Non-pigmented ciliary epithelial cell (primary cell): ENCODE data around the gene PIK3CG.

ENCODE experiments used
- DNase-seq: peaks from one replicate; pipeline ENCODE4 v3.0.0-alpha.2; 2010; ENCODE audit warnings: low read depth

The PIK3CG gene

DNA sequence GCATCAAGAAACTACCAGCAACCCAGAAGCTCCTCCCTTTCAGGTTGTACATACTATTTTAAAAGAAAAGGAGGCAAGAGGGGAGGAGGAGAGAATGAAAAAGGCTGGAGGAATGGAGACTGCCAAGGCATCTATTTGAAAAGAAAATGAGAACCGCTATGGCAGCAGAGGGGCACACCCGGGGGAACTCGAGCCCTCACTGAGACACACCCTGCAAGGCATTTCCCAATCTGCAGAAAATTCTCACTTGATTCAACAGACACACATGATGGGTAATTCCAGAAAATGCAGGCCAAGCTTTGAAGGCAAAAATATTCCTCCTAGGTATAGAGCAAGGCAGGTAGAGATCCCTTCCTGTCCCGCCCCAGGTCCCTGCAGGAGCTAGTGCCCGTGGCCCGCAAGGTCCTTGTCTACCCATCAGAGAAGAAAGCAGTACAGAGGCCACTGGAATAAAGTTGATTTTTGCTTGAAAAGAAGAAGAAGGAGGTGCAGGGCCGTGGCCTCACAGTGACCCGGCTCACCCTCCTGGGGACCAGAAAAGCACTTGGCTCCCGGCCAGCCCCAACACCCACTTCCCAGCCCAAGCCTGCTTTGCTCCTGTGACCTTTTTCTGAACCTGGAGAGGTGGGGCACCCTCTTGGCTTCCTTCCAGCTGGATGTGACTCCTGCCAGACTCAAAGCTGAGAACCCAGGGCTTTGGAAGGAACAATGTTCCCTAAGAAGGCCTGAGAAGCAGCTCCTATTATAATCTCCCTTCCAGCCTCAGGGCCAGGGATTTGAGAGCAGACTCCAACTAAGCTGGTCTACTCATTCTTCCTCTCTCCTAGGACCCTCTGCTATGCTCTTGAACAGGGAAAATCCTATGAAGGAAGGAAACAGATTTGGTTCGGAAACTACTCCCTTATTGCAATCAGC lies 6.2 kb upstream of the PIK3CG start:
- DNase-seq: no peak

DNA sequence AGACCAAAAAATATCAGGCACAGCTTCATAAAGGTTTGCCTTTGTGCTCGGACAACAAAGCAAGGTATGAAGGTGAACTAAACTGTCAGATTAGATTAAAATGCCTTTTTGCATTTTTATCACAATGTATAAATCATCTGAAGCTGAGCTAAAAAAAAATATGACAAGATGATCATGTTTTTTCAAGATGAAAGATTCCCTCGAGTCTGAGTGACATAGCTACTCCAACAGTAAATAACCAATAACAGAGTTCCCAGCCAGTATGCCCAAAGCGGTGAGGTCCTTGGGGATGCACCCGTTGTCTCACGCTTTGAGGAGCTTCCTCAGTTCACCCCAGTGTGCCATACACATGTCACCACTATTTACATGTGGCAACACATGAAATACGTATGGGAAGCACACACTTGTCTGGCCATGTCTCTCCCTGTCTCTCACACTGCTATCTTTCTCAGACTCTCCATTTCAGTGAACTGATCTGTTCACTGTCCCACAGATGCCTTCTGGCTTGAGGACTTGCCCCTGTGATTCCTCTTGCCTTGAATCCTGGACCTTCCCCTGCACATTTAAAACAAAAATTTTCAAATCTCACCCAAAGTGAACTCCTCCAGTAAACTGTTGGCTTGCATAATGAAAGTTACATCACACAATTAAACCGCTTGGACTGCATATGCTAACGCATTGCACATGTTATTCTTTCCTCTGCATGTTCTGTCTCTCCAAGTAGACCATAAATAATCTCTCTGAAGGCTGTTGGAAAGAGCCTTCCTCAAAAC lies 2.6 kb upstream of the PIK3CG start:
- DNase-seq: no peak

DNA sequence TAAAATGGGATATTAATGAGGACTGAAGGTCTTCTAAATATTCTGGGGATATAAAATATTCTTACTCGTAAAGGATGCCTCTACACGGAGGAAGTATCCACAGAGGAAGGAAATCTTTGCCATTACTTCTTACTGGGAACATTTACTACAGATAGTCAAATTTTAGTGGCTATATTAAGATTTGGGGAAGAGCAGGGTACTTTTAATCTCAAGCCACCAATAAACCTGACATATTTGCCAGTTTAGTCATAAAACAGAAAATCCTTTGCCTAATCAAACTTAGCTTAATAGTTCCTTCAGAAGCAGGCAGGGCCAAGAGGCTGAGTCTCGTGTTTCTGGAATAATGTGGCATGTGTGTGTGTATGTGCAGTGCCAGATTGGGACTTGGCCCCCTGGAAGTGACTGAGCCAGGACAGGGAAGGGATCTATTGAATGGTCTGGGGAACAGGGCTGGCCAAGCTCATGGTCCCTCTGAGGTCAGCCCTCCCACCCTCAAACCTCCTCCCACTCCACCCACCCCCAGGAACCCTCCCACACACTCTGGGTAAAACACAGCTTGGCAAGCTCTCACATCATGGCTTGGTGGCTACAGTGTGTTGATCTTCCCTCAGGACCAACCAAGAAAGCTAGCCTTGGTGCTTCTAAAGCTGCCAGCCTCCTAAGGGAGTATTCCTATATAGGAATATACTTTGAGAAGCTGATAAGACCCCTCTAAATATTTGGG lies 1.6 kb upstream of the PIK3CG start:
- DNase-seq: no peak

DNA sequence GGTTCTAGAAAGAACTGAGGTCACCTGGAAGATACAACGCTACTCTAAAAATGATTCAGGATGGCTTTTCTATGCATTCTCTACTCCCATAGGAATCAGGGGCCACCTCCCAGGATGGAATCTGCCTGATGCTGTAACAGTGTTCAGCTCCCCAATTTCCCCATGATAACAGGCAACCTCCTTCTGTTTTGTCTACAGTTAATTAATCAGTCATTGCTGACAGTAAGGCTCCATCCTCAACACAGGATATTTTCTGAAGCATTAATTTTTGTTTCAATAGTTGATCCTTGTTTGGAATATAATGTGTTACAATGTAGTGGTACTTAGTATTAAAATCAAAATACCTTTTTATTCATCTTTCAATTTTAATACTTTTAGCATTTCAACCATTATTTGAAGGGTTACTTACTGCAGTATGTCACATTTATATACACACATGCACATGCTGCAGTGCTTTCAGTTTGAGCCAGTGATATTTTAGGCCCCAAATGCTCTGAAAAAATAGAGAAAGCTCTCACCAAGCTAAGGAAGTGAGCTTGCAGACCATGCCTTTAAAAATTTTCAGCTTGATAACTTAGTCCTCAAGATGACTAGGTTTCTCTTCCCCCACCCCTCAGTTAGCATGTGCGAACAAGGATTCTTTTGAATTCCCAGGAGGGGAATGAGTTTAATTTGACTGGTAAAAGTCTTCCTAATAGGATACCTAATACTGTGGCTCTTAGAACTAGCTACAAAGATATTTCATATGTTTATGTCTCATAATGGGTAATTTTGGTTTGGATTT lies 592 bp upstream of the PIK3CG start:
- DNase-seq: no peak

DNA sequence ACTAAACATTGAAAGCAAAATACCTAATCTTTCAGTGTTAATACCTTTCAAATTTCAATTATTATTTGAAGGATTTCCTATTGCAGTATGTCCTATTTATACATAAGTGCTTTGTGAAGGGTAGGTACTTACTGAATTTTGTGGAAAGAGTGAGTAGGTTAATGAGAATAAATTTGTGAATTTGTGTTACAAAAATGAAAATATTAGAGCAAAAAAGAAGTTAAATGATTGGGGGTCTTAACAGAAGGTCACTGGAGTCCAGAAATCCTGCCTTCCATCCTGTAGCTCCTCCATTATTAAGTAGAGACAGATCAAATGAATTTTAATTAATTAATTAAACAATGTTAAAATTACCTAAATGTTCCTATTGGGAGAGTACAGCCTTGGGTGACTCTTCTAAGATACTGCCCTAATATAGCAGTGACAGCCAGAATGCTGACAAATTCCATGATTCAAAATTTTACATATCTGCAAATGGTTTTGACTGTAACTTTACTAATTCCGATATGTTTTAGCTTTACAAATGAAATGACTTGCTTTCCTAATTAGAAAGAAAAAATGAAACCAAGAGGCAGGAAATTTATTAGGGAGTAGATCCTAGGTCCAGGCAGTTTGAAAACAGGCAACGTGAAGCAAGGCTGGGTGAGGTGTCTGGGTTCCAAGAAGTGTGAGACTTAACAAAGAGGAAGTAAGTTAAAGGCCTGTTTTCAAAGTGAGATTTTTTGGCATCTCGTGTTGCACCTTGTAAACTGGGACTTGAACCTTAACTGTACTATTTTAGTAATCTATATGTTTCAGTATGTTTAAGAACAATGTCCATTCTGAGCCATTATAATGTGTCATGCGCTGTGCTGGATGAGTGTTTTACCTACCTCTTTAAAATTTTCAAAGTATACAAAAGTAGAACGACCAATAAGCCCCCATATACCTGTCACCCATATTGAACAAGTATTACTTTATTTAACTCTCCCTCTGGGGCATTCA lies 1.5 kb downstream of the PIK3CG start:
- no peak for DNase-seq

DNA sequence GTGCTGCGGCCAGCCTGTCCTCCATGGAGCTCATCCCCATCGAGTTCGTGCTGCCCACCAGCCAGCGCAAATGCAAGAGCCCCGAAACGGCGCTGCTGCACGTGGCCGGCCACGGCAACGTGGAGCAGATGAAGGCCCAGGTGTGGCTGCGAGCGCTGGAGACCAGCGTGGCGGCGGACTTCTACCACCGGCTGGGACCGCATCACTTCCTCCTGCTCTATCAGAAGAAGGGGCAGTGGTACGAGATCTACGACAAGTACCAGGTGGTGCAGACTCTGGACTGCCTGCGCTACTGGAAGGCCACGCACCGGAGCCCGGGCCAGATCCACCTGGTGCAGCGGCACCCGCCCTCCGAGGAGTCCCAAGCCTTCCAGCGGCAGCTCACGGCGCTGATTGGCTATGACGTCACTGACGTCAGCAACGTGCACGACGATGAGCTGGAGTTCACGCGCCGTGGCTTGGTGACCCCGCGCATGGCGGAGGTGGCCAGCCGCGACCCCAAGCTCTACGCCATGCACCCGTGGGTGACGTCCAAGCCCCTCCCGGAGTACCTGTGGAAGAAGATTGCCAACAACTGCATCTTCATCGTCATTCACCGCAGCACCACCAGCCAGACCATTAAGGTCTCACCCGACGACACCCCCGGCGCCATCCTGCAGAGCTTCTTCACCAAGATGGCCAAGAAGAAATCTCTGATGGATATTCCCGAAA lies 2.7 kb downstream of the PIK3CG start:
- no peak for DNase-seq

DNA sequence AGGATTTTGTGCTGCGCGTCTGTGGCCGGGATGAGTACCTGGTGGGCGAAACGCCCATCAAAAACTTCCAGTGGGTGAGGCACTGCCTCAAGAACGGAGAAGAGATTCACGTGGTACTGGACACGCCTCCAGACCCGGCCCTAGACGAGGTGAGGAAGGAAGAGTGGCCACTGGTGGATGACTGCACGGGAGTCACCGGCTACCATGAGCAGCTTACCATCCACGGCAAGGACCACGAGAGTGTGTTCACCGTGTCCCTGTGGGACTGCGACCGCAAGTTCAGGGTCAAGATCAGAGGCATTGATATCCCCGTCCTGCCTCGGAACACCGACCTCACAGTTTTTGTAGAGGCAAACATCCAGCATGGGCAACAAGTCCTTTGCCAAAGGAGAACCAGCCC lies 3.3 kb downstream of the PIK3CG start:
- no peak for DNase-seq

DNA sequence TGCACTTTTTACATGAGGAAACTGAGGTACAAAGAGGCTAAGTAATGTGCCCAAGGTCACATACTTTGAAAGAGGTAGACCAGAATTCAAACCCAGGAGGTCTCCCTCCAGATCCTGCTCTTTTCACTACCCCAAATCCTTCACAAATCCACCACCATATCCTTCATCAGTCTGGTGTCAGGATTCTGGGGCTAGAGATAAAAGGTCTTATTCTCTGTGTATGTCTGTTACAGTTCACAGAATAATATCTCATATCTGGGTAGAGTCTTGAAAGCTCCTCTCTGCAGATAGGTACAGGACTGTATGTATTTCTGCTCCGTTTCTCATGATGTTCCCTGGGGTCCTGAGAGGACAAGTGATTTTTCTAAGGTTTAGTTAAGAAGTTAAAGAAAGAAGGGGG lies 4.9 kb downstream of the PIK3CG start:
- DNase-seq: no peak

DNA sequence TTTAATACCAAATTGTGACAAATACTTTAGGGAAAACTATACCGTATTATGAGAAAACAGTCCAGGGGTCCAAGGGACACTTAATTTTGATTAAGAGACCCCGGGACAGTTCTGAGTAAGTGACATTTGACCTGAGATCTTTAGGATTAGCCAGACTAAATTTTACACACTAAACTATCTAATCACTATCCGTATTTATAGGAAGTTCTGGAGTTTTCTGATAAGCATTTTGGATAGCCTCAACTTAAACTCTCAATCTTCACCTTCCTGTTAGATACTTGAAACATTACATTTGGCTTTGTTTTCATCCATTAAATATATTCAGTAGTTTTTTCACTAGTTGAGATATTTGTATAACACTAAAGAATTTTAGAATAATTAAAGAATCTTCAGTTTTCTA lies 5.4 kb downstream of the PIK3CG start:
- no peak for DNase-seq

DNA sequence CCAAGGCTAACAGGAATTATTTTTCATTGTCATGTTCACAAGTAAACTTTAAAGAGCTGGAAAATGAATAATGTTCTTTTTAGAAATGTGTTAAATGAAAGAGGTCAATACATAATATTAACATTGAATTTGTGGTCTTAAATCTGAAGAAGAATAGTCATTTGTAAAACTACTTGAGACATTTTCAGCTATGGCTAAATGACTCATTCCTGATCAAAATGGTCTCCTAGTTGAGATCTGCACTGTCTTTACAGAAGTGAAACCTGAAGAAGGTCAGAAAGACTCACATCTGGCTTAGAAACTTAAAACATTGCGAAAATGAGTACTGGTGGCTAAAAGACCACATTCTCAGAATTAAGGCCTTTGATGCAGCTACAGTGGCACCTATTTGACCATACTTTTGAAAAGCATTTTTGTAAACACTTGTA lies 5.9 kb downstream of the PIK3CG start:
- DNase-seq: no peak

DNA sequence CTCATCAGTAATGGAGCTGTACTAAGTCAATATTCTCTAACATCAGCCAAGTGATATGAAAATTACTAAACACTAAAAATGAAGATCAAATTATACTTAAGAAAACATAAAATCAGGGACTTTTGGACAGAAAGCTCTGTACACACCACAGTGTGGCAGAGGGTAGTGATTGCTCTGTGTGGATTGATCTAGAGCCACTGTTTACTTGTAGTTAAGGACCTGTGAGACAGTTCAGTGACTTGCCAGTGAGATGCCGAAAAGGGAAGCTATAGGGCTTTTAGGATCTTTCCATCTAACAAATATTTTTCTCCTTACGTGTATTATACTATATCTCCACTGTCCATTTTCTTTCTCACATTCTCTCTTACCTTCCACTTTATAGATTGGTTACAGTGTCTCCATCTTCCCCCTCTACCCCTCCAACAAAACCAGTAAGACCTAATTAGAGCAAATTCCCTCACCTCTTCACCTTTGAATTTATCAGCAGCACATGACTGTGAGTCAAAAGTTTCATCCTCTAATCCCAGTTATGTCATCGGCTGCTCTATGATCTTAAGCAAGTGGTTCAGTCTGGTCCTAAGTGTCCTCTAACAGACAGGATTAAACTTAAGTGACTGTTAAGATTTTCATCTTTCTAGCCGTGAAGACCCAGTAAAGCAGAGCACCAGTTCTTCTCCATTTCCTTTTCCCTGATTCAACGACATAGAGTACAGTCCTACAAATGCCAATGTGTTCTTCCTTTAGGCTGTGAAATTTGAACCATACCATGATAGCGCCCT lies 6.9 kb downstream of the PIK3CG start:
- DNase-seq: no peak

DNA sequence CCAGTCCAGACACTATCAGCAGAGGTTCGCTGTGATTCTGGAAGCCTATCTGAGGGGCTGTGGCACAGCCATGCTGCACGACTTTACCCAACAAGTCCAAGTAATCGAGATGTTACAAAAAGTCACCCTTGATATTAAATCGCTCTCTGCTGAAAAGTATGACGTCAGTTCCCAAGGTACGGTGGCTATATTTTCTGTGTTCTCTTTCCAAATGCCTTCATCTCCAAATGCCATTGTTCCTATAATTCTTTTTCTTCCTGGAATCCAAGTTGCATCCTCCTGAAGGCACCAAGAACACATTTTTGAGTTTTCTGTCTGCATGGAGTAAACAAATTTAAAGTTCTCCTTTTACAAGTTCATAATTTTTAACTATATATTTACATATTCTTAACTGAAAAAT lies 7.7 kb downstream of the PIK3CG start:
- DNase-seq: no peak

DNA sequence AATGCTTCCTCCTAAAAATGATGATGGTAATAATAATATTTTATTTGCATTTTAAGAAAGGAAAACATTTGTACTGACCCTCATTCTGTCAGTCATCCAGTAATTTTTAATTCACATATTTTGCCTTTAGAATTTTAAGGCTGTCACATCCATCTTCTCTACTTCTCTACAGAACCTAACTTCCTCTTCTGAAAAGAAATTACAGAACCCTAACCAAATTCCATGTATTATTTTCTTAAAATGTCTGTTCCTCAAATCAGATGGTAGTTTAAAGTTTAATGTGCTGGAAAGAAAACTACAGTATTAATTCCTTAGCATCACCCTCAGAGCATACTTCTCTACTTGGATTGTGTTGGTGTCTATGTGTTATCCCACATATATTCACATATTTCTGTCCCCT lies 9.0 kb downstream of the PIK3CG start:
- DNase-seq: no peak

DNA sequence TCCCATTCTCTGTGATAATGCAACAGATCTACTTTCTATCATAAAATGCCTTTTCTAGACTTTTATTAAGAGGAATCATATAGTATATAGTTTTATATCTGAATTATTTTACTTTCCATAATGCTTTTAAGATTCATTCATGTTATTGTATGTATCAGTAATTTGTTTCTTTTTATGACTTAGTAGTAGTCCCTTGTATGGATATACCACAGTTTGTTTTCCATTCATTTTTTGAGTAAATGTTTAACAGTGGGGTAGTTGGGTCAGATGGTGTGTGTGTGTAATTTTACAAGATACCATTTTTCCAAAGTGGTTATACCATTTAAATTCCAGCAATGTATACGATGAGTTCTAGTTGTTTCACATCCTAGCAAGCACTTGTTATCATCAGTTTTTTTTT lies 10.4 kb downstream of the PIK3CG start:
- no peak for DNase-seq

DNA sequence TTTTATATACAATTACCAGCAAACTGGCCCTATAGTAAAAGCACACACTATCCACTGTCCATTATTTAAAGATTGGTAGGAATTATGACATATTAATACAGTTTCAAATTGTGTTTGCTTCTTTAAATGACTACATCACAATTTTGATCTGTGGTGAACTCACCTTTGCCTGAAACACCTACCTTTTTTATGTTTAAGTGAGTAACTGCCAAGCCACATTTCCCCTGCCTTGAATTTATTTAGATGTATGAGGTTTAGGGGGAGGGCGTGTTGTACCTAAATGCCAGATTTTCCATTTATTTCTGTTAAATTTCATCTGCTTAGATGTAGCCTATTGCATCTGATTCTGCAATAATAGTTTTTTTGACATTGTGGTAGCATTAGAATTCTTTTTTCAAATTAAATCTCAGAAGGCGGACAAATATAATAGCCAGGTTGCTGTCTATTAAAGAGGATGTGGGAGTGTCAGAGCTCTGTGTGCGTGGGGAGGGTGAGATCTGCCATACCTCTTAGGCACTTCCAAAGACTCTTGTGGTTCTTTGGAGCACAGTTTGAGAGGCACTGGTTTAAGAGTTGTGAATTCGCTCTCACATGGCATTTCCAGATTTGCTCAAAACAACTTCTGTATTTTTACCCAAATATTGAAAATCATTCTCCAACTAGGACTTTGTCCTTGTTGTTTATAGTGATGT lies 13.8 kb downstream of the PIK3CG start:
- DNase-seq: no peak

DNA sequence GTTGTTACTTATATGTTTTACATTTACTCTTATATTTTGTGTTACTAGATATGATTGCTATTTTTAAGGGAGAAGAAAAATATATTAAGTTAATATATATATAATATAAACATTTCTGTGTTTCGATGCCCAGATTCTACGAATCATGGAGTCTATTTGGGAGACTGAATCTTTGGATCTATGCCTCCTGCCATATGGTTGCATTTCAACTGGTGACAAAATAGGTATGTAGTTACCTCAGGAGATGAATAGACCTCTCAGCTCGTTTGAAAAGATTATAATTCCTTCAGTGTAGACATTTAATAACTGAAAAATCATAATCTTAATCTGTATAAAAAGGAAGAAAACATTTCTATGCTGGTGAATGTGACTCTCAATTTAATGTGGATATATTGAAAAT lies 16.9 kb downstream of the PIK3CG start:
- no peak for DNase-seq

DNA sequence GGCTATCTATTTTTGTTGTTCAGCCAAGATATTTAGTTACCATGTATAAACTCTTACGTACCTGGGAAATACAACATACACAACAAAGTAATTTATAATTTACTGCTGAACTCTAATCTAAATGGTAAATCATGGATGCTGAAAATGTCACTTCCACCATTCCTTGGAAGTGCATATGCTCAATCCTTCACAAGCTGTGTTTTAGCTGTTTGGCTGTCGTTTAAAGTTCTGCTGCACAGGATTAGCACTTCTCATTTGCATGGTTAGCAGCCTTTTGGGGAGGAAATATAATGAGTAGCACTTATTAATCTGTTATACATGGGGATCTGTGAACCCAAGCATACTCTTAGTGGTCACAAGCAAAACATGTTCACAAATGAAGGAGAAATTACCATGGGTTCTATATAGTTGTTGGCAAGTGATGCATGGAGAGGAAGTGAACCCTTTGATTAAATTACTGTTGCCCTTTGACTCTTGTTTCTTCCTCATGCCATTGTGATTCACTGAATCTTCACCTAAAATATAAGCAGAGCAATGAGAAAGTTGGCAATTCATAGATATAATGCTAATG lies 18.5 kb downstream of the PIK3CG start:
- DNase-seq: no peak

DNA sequence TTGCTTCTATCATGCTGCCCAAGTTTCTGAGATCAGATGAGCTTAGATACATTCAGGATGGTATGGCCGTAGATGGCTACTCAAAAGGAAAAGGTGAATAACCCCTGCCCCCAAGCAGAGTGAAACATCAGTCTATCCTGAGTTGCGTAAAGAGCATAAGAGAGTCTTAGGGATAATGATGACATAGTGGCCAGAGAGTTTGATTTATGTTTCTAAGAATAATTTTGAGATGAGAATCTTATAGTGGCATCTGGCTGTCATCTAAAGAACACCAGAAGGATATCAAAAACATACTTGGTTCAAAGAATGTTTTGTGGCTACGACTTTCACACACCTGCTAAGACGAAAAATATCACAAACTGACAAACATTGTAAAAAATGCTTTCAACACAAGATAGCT lies 20.6 kb downstream of the PIK3CG start:
- DNase-seq: no peak
